ENCODE results near the gene MCTP2.

Gene MCTP2

DNA sequence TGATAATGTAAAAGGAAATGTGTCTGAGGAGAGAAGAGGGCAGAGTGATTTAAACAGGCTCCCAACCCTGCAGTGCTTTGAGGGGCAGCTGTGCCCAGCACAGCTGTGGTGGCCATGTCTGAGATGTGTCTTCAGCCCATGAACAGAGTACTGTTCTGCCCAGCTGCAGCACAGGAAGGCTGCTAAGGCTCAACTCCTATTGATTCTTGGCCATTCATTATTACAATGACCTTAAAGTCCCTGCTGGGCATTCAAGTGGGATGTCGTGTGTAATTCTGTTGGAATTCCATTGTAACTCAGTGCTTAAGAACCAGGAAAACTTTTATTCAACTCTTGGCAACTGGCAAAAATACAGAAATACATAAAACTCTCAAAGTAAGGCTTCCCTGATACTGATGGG, 229.3 kb downstream of the MCTP2 start:
- no peak for DNase-seq (ENCODE audit: extremely low read depth, insufficient read length)
- no peak overlapping the region for H3K4me3 ChIP-seq (replicated peaks; ENCODE audit: low read depth, low read length)
- TF ChIP-seq, protein P1, sequence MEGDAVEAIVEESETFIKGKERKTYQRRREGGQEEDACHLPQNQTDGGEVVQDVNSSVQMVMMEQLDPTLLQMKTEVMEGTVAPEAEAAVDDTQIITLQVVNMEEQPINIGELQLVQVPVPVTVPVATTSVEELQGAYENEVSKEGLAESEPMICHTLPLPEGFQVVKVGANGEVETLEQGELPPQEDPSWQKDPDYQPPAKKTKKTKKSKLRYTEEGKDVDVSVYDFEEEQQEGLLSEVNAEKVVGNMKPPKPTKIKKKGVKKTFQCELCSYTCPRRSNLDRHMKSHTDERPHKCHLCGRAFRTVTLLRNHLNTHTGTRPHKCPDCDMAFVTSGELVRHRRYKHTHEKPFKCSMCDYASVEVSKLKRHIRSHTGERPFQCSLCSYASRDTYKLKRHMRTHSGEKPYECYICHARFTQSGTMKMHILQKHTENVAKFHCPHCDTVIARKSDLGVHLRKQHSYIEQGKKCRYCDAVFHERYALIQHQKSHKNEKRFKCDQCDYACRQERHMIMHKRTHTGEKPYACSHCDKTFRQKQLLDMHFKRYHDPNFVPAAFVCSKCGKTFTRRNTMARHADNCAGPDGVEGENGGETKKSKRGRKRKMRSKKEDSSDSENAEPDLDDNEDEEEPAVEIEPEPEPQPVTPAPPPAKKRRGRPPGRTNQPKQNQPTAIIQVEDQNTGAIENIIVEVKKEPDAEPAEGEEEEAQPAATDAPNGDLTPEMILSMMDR (IDR thresholded peaks at IDR 0.05; ENCODE audit: insufficient read depth, low read length, poor library complexity, severe bottlenecking), result no peak
- no peaks in the 10 kb centered on the region for H3K27me3 ChIP-seq (replicated peaks; ENCODE audit: control insufficient read depth, insufficient read depth, low read length)
- no peaks in the 10 kb centered on the region for H3K36me3 ChIP-seq (ENCODE audit: control insufficient read depth, insufficient read depth, low read length)

- no peak for DNase-seq (ENCODE audit: extremely low read depth, insufficient read length)
- TF ChIP-seq, protein P1 (IDR thresholded peaks at IDR 0.05; ENCODE audit: insufficient read depth, low read length, poor library complexity, severe bottlenecking), result no peak
- Histone ChIP-seq H3K27me3 (replicated peaks; ENCODE audit: control insufficient read depth, insufficient read depth, low read length) (no peaks in the 10 kb centered on the region), H3K4me3 (replicated peaks; ENCODE audit: low read depth, low read length) (no peak overlapping the region), H3K36me3 (ENCODE audit: control insufficient read depth, insufficient read depth, low read length) (no peaks in the 10 kb centered on the region)
These were observed 235.7 kb downstream of the MCTP2 start for GRCh38 chr15:94467034-94467433.

DNA sequence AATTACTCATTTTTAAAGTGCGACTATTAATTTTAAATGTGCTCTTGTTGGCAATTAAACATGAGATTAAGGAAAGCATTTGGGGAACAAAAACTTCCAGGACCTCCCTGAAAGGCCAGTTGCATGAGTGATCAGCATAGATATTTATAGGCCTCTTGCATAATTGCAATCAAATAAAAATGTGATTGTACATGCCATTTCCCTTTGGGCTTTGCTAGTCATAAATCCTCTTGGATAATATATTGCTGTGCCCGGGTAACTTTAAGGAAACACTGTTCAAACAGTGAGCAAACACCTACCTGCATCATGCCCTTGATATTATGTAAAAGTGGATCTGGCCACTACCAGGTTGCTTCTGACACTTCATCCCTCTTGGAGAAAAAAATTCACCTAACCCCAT, 239.1 kb downstream of the MCTP2 start:
- H3K4me3 ChIP-seq (replicated peaks; ENCODE audit: low read depth, low read length), result no peak overlapping the region
- no peaks in the 10 kb centered on the region for H3K36me3 ChIP-seq (ENCODE audit: control insufficient read depth, insufficient read depth, low read length)

DNA sequence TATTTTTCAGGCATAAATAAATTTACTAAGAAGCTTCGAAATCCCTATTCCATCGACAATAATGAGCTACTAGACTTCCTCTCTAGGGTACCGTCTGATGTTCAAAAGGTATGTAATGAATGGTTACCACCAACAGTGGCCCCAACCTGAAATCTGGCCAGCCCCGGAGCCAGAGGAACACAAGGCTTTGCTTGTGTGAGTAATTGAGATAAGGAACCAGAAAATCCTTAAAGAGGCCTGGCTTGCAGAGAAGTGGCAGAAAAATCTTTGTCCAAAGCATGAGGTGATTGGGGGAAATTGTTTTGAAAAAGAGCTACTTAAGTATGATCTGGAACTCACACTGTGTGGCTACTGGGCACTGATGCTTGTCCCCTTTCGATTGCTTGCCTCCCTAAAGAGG, 245.3 kb downstream of the MCTP2 start:
- H3K27me3 ChIP-seq (replicated peaks; ENCODE audit: control insufficient read depth, insufficient read depth, low read length), result no peaks in the 10 kb centered on the region
- TF ChIP-seq, protein P1 (IDR thresholded peaks at IDR 0.05; ENCODE audit: insufficient read depth, low read length, poor library complexity, severe bottlenecking), result no peak
- H3K36me3 ChIP-seq (ENCODE audit: control insufficient read depth, insufficient read depth, low read length), result no peaks in the 10 kb centered on the region
- DNase-seq (ENCODE audit: extremely low read depth, insufficient read length), result no peak
- H3K4me3 ChIP-seq (replicated peaks; ENCODE audit: low read depth, low read length), result no peak overlapping the region

More for the DNA sequence above, 239.1 kb downstream of the MCTP2 start:
- H3K27me3 ChIP-seq (replicated peaks; ENCODE audit: control insufficient read depth, insufficient read depth, low read length), result no peaks in the 10 kb centered on the region
- DNase-seq (ENCODE audit: extremely low read depth, insufficient read length), result no peak
- TF ChIP-seq, protein P1 (IDR thresholded peaks at IDR 0.05; ENCODE audit: insufficient read depth, low read length, poor library complexity, severe bottlenecking), result no peak

DNA sequence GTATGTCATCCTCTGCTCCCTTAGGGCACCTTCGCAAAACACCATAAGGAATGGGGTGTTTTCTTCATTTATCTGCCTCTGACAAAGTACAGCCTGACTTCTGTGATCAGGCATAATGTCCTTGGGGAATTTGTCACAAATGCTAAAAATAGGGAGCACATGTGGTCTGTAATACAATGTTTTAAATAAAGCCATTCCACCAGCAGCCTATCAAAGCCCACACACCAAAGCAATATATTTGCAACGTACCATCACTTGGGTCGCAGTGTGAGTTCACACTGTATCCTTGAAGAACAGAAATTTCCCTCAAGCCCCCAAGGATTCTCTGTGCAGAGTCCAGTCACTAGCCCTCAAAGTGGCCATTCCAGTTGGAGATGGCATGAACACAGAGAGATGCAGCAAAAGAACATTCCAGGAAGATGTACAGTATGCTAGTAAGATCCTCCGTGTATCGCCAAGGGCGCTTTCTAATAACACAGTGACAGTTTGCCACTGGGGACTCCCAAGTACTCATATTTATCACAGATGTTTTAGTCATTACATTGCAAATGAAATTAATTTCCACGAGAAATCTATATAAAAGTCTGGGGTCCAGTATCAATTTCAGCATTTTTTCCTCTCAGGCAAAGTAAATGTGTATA, 246.7 kb downstream of the MCTP2 start:
- TF ChIP-seq, protein P1 (IDR thresholded peaks at IDR 0.05; ENCODE audit: insufficient read depth, low read length, poor library complexity, severe bottlenecking), result no peak
- Histone ChIP-seq H3K27me3 (replicated peaks; ENCODE audit: control insufficient read depth, insufficient read depth, low read length) (no peaks in the 10 kb centered on the region), H3K36me3 (ENCODE audit: control insufficient read depth, insufficient read depth, low read length) (no peaks in the 10 kb centered on the region), H3K4me3 (replicated peaks; ENCODE audit: low read depth, low read length) (no peak overlapping the region)
- DNase-seq (ENCODE audit: extremely low read depth, insufficient read length), result no peak

- no peak for DNase-seq (ENCODE audit: extremely low read depth, insufficient read length)
- Histone ChIP-seq H3K27me3 (replicated peaks; ENCODE audit: control insufficient read depth, insufficient read depth, low read length) (no peaks in the 10 kb centered on the region), H3K36me3 (ENCODE audit: control insufficient read depth, insufficient read depth, low read length) (no peaks in the 10 kb centered on the region), H3K4me3 (replicated peaks; ENCODE audit: low read depth, low read length) (no peak overlapping the region)
- TF ChIP-seq, protein P1 (IDR thresholded peaks at IDR 0.05; ENCODE audit: insufficient read depth, low read length, poor library complexity, severe bottlenecking), result no peak
These were observed 247.4 kb downstream of the MCTP2 start for GRCh38 chr15:94478763-94479162.
